ENCODE results near the gene DCAF8.

The DCAF8 gene

DNA sequence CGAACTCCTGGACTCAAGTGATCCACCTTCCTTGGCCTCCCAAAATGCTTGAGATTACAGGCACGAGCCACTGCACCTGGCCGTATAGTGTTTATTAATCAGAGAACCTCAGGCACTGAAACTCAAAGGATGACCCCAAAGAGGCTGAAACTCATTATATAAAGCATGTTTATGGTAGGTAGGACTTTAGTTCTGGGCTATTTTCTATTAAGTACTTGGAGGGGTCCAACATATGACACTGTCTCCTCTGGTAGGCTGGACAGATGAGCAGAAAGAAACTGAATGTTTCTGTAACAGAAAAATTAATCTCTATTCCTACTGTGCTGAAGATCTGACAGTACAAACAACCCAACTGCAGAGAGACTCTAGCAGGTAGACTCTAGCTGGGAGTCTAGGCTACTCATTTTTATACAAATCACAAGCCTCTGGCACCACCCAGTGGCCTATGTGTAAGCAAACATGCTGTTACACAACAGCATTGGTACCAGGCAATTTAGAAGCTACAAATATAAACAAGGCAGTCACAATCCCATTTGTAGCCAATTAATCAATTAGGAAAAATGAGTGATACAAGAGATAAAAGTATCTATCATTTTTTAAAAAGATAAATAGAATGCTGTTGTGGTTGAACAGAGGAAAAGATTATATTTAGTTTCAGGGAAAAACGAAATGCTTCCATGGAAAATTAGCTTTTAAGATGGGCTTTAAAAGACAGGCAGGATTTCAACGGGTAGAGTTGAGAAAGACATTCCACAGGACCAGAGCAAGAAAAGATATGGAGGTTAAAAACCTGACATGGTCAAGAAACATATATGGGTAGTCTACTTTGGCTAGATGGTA, 10.4 kb downstream of the DCAF8 start:
- no peak for TF ChIP-seq ZNF274 (IDR thresholded peaks at IDR 0.05; ENCODE audit: low read depth, low read length)
- no peak overlapping the region for H3K4me3 ChIP-seq (ENCODE audit: low read length)

- no peak for TF ChIP-seq ZNF274 (IDR thresholded peaks at IDR 0.05; ENCODE audit: low read depth, low read length)
- H3K4me3 ChIP-seq (ENCODE audit: low read length): no peak overlapping the region
Measured at GRCh38 chr1:160251011-160251410, 11.3 kb downstream of the DCAF8 start.

DNA sequence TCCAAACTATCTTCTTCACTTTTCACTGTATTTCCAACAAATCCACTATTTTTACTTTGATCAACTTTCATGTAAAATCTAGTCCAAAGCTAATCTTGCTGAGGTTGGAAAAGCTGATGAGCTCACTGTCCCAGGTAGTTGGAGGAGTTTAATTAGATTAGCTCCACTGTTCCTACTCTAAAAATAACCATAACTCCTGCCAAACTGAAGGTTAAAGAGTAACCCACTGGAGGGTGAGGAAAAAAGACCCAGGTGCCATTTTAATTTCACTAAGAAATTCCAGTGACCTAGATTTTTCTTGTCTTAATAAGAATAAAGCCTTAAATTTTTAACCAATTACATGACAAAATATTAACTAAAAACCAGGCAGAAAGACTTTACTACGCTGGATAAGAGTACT, 15.3 kb downstream of the DCAF8 start:
- H3K4me3 ChIP-seq (ENCODE audit: low read length): no peak overlapping the region
- TF ChIP-seq ZNF274 (IDR thresholded peaks at IDR 0.05; ENCODE audit: low read depth, low read length): no peak

DNA sequence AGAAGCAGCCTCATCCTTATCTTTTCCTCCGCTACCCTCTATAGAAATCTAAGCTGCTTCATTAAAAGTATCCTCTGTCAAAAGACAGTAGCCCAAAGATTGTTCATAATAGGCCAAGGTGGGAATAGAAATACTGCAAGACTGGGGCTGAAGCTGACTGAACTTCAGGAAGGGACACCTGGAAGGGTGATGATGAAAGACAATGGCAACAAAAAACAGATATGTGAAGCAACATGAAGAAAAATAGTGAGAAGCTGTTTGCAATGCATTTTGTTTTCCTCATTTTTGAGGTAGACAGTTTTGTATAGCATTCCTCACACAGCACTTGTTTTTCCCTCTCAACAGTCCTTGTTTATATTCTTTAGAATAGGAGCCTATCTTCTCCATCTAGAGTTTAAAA, 16.9 kb downstream of the DCAF8 start:
- no peak for TF ChIP-seq ZNF274 (IDR thresholded peaks at IDR 0.05; ENCODE audit: low read depth, low read length)
- no peak overlapping the region for H3K4me3 ChIP-seq (ENCODE audit: low read length)

- TF ChIP-seq ZNF274 (IDR thresholded peaks at IDR 0.05; ENCODE audit: low read depth, low read length): no peak
- H3K4me3 ChIP-seq (ENCODE audit: low read length): no peak overlapping the region
Measured at GRCh38 chr1:160244209-160244608, 18.1 kb downstream of the DCAF8 start.

DNA sequence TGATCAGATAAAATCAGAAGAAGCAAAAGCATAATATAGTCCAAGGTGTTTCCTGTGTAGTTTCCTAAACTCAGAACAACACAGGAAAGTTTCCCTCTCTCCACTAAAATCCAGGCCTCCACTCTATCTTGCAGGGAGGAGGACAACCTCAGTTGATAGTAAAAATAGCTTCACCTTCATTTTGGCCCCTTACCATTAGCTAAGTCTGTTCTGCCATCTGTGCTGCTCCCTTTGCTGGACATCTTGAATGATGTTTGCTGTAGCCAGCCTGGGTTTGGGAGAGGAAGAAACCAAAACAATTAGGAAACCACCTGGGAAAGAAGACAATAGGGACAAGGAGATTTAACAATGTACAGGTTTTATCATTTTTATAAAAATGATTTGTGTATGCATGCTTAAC, 18.6 kb downstream of the DCAF8 start:
- TF ChIP-seq ZNF274 (IDR thresholded peaks at IDR 0.05; ENCODE audit: low read depth, low read length): no peak
- no peak overlapping the region for H3K4me3 ChIP-seq (ENCODE audit: low read length)

DNA sequence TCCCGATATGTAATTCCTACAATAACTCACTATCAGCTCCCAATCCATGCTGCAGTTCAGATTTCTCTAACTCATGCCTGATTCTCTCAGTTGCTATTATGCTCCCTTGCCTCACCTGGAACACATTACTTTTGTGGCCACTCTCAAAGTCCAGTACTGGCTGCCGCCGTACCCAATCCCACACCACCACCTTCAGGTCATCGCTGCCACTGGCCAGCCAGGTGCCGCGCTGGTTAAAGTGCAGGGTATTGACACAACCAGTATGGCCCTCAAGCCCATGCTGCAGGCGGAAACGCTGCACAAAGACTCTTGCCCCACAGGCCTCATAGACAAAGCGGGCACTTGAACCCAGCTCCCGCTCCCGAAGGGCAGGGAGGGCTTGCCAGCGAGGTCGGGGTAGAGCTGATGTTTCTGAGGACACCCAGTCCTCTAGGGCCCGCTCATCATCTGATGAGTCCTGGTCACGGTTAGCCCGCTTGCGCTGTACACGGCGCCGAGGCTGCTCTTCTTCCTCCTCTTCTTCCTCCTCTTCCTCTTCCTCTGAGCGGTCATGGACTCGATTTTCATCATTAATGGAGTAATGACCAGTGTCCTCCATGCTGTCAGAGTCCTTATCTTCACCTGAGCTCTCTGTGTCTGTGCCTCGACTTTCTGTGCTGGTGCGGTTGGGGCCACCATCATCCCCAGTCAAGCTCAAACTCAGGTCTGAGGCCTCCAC, 22.6 kb downstream of the DCAF8 start:
- TF ChIP-seq ZNF274 (IDR thresholded peaks at IDR 0.05; ENCODE audit: low read depth, low read length): no peak
- H3K4me3 ChIP-seq (ENCODE audit: low read length): no peak overlapping the region

GRCh38 chr1:160238408-160238807, 23.9 kb downstream of the DCAF8 start:
- no peak for TF ChIP-seq ZNF274 (IDR thresholded peaks at IDR 0.05; ENCODE audit: low read depth, low read length)
- H3K4me3 ChIP-seq (ENCODE audit: low read length): no peak overlapping the region

- no peak overlapping the region for H3K4me3 ChIP-seq (ENCODE audit: low read length)
- no peak for TF ChIP-seq ZNF274 (IDR thresholded peaks at IDR 0.05; ENCODE audit: low read depth, low read length)
Measured at GRCh38 chr1:160237558-160237957, 24.8 kb downstream of the DCAF8 start.

DNA sequence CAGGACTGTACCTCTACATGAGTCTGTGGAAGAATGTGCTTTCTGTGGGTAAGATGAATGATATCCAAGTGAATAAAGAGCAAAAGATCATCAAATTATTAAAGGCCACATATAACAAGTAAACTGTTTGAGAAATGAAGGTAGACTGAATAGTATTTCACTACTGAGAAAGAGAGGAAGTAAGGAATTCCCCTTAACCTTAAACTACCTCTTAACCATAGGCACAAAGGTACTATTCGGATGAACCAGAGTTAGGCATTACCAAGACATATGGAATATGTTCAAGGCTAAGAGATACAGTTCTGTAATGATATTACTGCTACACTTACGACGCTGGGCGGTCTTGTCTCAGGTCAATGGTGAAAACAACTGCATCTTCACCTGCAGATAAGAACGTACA, 25.5 kb downstream of the DCAF8 start:
- no peak overlapping the region for H3K4me3 ChIP-seq (ENCODE audit: low read length)
- TF ChIP-seq ZNF274 (IDR thresholded peaks at IDR 0.05; ENCODE audit: low read depth, low read length): no peak

DNA sequence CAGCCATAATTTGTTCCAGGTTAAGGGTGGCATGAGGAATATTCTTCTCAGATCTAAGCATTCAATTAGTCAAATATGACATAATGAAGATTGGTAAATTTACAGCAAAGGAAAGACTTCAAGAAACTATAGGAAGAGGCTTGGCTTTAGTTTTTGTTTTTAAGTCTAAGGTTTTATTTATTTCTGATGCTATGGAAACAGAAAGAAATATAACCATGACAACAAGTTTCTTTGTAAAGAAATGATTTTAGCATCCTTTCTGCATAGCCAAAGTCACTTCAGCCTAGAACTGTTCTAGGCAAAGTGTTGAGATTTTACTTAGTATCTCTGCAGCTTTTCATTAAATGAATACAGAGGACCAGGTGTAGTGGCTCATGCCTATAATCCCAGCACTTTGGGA, 29.4 kb downstream of the DCAF8 start:
- TF ChIP-seq ZNF274 (IDR thresholded peaks at IDR 0.05; ENCODE audit: low read depth, low read length): no peak
- no peak overlapping the region for H3K4me3 ChIP-seq (ENCODE audit: low read length)

GRCh38 chr1:160228431-160228830, 33.9 kb downstream of the DCAF8 start:
- H3K4me3 ChIP-seq (ENCODE audit: low read length): no peak overlapping the region
- TF ChIP-seq ZNF274 (IDR thresholded peaks at IDR 0.05; ENCODE audit: low read depth, low read length): no peak

DNA sequence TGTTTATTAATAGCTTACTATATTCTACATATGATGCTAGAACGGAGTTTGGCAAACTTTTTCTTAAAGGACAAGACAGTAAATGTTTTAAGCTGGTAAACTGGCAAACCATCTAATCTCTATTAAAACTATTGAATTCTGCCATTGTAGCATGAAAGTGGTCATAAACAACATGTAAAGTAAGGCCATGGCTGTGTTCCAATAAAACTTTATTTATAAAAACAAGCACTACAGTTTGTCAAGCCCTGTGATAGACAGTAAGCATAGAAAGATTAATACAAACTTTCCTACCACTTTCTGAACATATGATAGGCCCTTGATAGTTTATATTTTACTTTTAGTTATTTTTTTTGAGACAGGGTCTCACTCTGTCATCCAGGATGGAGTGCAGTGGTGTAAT, 34.8 kb downstream of the DCAF8 start:
- no peak for TF ChIP-seq ZNF274 (IDR thresholded peaks at IDR 0.05; ENCODE audit: low read depth, low read length)

GRCh38 chr1:160227034-160227433, 35.3 kb downstream of the DCAF8 start:
- no peak overlapping the region for H3K4me3 ChIP-seq (ENCODE audit: low read length)
- no peak for TF ChIP-seq ZNF274 (IDR thresholded peaks at IDR 0.05; ENCODE audit: low read depth, low read length)

More for the DNA sequence above, 34.8 kb downstream of the DCAF8 start:
- no peak overlapping the region for H3K4me3 ChIP-seq (ENCODE audit: low read length)

DNA sequence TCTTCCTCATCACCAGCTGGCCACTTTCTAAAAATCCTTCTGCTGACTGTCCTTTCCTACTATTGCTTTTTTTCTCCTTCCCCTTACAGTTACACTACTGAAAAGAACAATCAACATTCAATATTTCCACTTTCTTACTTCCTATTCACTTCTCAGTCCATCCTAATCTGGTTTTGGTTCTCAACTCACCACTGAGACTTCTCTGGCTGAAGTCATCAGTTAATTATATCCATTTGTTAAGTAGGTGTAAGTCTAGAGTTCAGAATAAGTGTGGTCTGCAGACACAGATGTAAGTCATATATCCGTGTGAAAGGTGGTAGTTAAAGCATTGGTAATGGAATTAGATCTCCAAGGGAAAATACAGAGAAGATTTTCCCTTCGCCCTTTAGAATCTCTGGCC, 35.7 kb downstream of the DCAF8 start:
- TF ChIP-seq ZNF274 (IDR thresholded peaks at IDR 0.05; ENCODE audit: low read depth, low read length): no peak
- H3K4me3 ChIP-seq (ENCODE audit: low read length): no peak overlapping the region

Measured in GM08714 (cell line).